Skeletal muscle tissue (tissue), 4 donors: ENCODE measurements around the gene CR1L. TPM values are rescaled to one million over a fixed set of nuclear protein-coding genes. Genes with fewer than 3 reads are reported as not detected.
"Not testable (repeated sequence)": the region's sequence is repeated elsewhere in the genome, so short reads cannot be mapped to it uniquely, and the experiment has no call there.

ENCODE experiments used
- H3K27ac ChIP-seq: one replicate; pipeline ENCODE4 v1.7.0; 2013; ENCODE audit warnings: mild to moderate bottlenecking, low read depth, low read length, inconsistent platforms
- H3K27me3 ChIP-seq, 3 donors: one replicate each; pipeline ENCODE4 v1.7.0; 2013; ENCODE audit warnings: low read length in 3 of 3; ENCODE audit not compliant: control insufficient read depth in 3 of 3, insufficient read depth in 3 of 3
- H3K36me3 ChIP-seq, 3 donors: one replicate each; pipeline ENCODE4 v1.7.0; 2013; ENCODE audit warnings: low read length in 3 of 3; ENCODE audit not compliant: control insufficient read depth in 3 of 3, insufficient read depth in 3 of 3
- H3K4me1 ChIP-seq, 3 donors: one replicate each; pipeline ENCODE4 v1.7.0; 2013; ENCODE audit warnings: low read length in 3 of 3, mild to moderate bottlenecking in 3 of 3; ENCODE audit not compliant: control insufficient read depth in 3 of 3, insufficient read depth in 3 of 3
- H3K4me3 ChIP-seq, 3 donors: one replicate each; pipeline ENCODE4 v1.7.0; 2013; ENCODE audit warnings: low read length in 3 of 3
- H3K9ac ChIP-seq, 3 donors: one replicate each; pipeline ENCODE4 v1.7.0; 2013; ENCODE audit warnings: low read length in 3 of 3, mild to moderate bottlenecking in 3 of 3, moderate library complexity in 2 of 3, low read depth in 1 of 3
- H3K9me3 ChIP-seq, 3 donors: one replicate each; pipeline ENCODE4 v1.7.0; 2013; ENCODE audit warnings: low read length in 3 of 3; ENCODE audit not compliant: control insufficient read depth in 3 of 3
- total RNA-seq: library from RNA; depleted of rRNA; stranded (reverse); fragments of >200 nt; gene quantifications from one replicate; pipeline ENCODE4 v1.2.3, GENCODE V29; 2014
- donor health status: Osteomylitis.

Gene CR1L
- total RNA-seq, 1 donor from 2014 or later: 2.6 TPM

DNA sequence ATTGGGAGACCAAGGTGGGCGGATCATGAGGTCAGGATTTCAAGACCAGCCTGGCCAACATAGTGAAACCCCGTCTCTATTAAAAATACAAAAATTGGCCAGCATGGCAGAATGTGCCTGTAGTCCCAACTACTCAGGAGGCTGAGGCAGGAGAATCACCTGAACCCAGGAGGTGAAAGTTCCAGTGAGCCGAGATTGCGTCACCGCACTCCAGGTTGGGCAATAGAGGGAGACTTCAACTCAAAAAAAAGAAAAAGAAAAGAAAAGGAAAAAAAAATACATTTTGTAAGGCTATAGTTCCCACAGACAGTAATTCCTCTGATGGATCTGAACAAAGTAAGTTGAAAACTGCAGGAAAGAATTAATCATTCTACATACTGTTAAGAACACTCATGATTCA lies 58.8 kb downstream of the CR1L start:
- no peak overlapping the region for H3K9ac ChIP-seq
- H3K4me3 ChIP-seq: no peak overlapping the region
- H3K27me3 ChIP-seq: no peaks in the 10 kb centered on the region
- H3K36me3 ChIP-seq: no peaks in the 10 kb centered on the region
- no peaks in the 10 kb centered on the region for H3K9me3 ChIP-seq
- H3K27ac ChIP-seq: no peak overlapping the region
- no peaks in the 10 kb centered on the region for H3K4me1 ChIP-seq

DNA sequence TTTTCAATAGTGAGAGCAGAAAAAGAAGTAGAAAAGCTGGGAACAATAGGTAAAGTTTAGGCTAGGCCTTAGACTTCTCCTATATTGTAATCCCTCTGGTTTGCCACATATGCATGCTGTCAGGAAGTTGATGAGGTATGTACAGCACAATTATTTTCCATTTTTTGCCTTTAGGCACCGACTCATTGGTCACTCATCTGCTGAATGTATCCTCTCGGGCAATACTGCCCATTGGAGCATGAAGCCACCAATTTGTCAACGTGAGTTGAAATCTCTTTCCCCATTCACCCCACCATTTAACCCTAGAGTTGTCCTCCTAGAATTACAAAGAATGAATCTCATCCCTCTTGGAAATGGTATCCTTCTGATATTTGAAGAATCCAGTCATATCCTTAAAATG lies 63.1 kb downstream of the CR1L start:
- not testable (repeated sequence) for H3K9ac ChIP-seq, H3K4me3 ChIP-seq, H3K9me3 ChIP-seq, H3K4me1 ChIP-seq, H3K36me3 ChIP-seq, H3K27ac ChIP-seq, H3K27me3 ChIP-seq

DNA sequence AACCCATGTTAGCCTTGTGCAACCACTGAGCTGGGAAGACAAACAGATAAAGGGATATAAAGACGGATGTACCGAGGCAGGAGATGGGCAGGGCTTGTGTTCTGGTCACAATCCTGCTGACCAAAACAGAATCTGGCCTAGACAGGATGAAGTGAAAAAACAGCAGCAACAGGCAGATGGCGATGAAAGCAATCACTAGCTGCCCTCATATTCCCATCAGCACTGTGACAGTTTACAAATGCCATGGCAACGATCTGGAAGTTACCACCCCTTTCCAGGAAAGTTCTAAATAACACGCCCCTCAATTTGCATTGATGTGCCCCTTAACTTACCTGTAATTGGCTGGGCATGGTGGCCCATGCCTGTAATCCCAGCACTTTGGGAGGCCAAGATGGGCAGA lies 66.4 kb downstream of the CR1L start:
- H3K4me1 ChIP-seq: no peaks in the 10 kb centered on the region
- H3K9ac ChIP-seq: no peak overlapping the region
- H3K9me3 ChIP-seq: no peaks in the 10 kb centered on the region
- no peaks in the 10 kb centered on the region for H3K27me3 ChIP-seq
- H3K27ac ChIP-seq: no peak overlapping the region
- no peak overlapping the region for H3K4me3 ChIP-seq
- no peaks in the 10 kb centered on the region for H3K36me3 ChIP-seq

DNA sequence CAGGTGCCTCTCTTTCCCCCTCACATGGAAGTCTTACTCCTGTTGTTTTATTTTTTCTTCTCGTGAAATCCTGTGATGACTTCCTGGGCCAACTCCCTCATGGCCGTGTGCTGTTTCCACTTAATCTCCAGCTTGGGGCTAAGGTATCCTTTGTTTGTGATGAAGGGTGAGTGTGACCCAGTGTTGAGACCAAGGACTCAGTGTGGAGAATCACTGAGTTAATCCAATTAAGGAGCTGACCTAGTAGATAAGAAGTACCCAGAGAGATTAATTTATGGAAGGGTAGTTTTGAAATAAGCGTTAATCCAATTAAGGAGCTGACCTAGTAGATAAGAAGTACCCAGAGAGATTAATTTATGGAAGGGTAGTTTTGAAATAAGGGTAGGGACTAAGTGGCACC lies 67.8 kb downstream of the CR1L start:
- not testable (repeated sequence) for H3K27ac ChIP-seq, H3K9me3 ChIP-seq, H3K27me3 ChIP-seq, H3K9ac ChIP-seq, H3K4me1 ChIP-seq, H3K4me3 ChIP-seq, H3K36me3 ChIP-seq

DNA sequence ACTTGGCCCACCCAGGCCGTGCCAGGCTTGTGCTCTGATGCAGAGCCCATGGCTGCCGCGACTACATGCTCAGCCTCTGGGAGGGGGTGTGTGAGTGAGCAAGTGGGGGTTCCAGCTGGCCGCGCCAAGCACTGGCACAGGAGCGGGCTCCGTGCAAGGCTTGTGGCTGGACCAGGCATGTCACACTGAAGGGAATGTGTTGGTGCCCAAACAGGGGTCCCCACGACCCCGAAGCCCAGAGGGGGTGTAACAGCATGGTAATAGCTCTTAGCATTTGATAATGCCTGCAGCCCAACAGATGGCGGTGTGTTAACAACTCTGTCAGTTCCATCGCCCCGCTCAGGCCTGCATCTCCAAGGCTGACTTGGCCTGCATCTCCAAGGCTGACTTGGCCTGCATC lies 68.6 kb downstream of the CR1L start:
- Histone ChIP-seq H3K9ac (no peak overlapping the region), H3K27ac (no peak overlapping the region), H3K9me3 (no peaks in the 10 kb centered on the region), H3K27me3 (no peaks in the 10 kb centered on the region), H3K4me3 (no peak overlapping the region), H3K36me3 (no peaks in the 10 kb centered on the region), H3K4me1 (no peaks in the 10 kb centered on the region)

DNA sequence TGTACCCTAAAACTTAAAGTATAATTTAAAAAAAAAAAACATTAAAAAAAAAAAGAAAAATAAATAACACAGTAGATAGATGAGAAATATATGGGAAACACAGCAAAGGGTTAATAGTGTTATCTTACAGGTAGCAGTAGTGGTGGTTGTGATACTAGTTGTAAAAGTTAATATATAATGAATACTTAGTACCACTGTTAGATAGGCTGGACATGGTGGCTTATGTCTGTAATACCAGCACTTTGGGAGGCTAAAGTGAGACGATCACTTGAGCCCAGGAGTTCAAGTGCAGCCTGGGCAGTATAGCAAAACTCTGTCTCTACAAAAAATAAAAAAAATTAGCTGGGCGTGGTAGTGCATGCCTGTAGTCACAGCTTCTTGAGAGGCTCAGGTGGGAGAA lies 74.3 kb downstream of the CR1L start:
- Histone ChIP-seq H3K4me3 (no peak overlapping the region), H3K27me3 (no peaks in the 10 kb centered on the region), H3K36me3 (no peaks in the 10 kb centered on the region), H3K27ac (no peak overlapping the region), H3K9ac (no peak overlapping the region), H3K4me1 (no peaks in the 10 kb centered on the region), H3K9me3 (no peaks in the 10 kb centered on the region)

DNA sequence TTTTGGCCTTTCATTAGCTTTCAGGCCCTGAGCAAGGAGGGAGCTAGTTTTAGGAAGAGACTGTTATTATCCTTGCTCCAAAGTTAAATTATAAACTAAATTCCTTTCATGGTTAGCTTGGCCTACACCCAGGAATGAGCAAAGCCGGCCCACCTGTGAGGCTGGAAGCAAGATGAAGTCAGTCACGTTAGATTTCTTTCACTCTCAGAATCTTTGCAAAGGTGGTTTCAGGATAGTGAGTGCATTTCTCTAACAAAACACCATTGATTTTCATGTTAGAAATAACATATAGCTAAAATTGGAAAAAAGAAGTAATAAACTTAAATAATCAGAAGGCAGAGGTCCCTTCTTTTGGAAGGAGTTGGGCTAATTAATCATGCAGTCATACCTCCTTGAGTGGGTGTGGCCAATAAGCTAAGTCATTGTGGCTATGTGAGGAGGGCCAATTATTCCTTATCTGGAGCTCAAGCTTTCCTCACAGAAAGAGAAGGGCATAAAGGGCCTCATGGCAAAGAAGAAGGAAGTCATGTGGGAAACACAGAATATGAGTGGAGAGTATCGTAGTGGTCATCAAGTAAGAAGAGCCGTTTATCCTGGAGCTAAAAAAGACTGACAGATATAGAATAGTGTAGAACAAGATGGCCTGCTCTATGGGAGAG lies 83.4 kb downstream of the CR1L start:
- not testable (repeated sequence) for H3K9me3 ChIP-seq

DNA sequence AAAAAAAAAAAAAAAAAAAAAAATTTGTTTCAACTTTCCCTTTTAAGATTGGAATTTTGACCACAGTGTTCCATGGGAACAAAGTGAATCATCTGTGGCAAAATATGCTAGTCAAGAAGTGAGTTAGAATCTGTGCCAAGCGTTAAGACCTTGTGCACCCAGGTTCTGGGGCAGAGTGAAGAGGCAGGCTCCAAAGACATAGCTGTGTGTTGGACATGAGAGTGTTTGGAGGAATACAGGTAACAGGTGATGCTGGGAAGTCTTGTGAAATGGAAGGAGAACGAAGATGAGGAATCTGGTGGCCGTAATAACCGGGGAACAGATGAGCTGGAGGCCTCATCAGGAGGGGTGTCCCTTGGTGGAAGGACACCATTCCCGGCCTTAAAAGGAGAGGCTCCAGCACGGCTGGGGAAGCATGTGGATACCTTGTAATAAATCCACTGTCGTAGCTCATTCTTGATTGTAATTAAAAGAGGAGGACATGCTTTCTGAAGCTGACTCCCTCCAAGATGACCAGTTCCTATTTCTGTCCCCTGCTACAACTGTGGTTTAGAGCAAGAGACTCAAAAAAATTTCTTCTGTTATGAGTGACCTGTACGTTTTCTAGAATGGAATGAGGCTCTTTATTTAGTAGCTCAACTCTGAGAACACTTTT lies 92.7 kb downstream of the CR1L start:
- not testable (repeated sequence) for H3K4me1 ChIP-seq, H3K36me3 ChIP-seq, H3K9me3 ChIP-seq, H3K9ac ChIP-seq, H3K4me3 ChIP-seq, H3K27me3 ChIP-seq, H3K27ac ChIP-seq

More for the DNA sequence above, 83.4 kb downstream of the CR1L start:
- H3K27me3 ChIP-seq, H3K9ac ChIP-seq, H3K27ac ChIP-seq, H3K4me3 ChIP-seq, H3K4me1 ChIP-seq, H3K36me3 ChIP-seq: not testable (repeated sequence)

DNA sequence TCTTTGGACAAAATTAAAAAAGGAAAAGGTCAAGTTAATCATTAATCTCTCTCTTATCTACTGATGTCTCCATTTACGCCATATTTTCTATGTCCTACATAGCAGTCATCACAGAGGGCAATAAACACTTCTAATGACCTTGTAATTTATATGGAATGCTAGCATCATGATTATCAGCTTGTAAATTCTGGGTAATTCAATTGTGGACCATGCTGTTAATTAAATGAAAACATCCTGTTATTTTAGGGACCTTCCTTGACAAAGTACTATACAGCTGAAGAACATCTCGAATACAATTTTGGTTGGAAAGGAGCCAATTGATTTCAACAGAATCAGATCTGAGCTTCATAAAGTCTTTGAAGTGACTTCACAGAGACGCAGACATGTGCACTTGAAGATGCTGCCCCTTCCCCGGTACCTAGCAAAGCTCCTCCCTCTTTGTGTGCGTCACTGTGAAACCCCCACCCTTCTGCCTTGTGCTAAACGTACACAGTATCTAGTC lies 93.3 kb downstream of the CR1L start:
- H3K27ac ChIP-seq, H3K9ac ChIP-seq, H3K27me3 ChIP-seq, H3K4me3 ChIP-seq, H3K9me3 ChIP-seq, H3K4me1 ChIP-seq, H3K36me3 ChIP-seq: not testable (repeated sequence)

DNA sequence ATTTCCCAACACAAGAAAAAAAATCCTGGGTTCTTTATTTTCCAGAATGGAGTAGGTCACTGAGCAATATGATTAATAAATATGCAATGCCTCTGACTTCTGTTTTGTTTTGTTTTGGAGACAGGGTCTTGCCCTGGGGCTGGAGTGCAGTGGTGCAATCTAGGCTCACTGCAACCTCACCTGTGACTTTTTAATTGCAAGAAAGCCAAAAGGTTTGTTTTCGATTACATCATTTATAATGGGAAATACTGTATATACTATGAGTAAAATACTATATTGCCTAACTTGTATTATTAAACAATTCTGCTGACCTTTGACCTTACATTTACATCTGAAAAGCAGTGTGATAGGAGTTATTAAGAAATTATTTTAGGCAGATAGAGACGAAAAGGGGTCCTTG lies 95.3 kb downstream of the CR1L start:
- H3K9ac ChIP-seq: no peak overlapping the region
- H3K4me1 ChIP-seq: no peaks in the 10 kb centered on the region
- H3K4me3 ChIP-seq: no peak overlapping the region
- H3K9me3 ChIP-seq: no peaks in the 10 kb centered on the region
- H3K27me3 ChIP-seq: no peaks in the 10 kb centered on the region
- H3K36me3 ChIP-seq: no peaks in the 10 kb centered on the region
- no peak overlapping the region for H3K27ac ChIP-seq
